ENCODE results near the gene BRD3OS.

The BRD3OS gene

GRCh38 chr9:134060546-134060945 is 35.3 kb downstream of the BRD3OS start:
- Mint-ChIP-seq H3K4me1 (peaks cover 82% of the 10 kb centered on the region), H3K4me3 (no peak overlapping the region), H3K27me3 (ENCODE audit: low read depth, poor library complexity) (peaks cover 6% of the 10 kb centered on the region), H3K9me3 (no peaks in the 10 kb centered on the region), H3K27ac (peak overlapping the region; percentile 72), H3K36me3 (ENCODE audit: low read depth) (peaks cover 4% of the 10 kb centered on the region)
- no peak for TF ChIP-seq CTCF (IDR thresholded peaks at IDR 0.05)
- no peak for DNase-seq

GRCh38 chr9:134061019-134061687 is 35.9 kb downstream of the BRD3OS start:
- Mint-ChIP-seq H3K9me3 (no peaks in the 10 kb centered on the region), H3K4me3 (no peak overlapping the region), H3K27me3 (ENCODE audit: low read depth, poor library complexity) (peaks cover 6% of the 10 kb centered on the region), H3K27ac (no peak overlapping the region), H3K4me1 (peaks cover 85% of the 10 kb centered on the region), H3K36me3 (ENCODE audit: low read depth) (peaks cover 4% of the 10 kb centered on the region)
- DNase-seq = no peak
- TF ChIP-seq CTCF (IDR thresholded peaks at IDR 0.05) = no peak

GRCh38 chr9:134061688-134062371 is 36.5 kb downstream of the BRD3OS start:
- H3K9me3 Mint-ChIP-seq = no peaks in the 10 kb centered on the region
- no peak overlapping the region for H3K27ac Mint-ChIP-seq
- H3K27me3 Mint-ChIP-seq (ENCODE audit: low read depth, poor library complexity) = peaks cover 6% of the 10 kb centered on the region
- peaks cover 84% of the 10 kb centered on the region for H3K4me1 Mint-ChIP-seq
- no peak for DNase-seq
- no peak for TF ChIP-seq CTCF (IDR thresholded peaks at IDR 0.05)
- H3K36me3 Mint-ChIP-seq (ENCODE audit: low read depth) = peaks cover 4% of the 10 kb centered on the region
- H3K4me3 Mint-ChIP-seq = no peak overlapping the region

GRCh38 chr9:134062461-134063087 is 37.3 kb downstream of the BRD3OS start:
- H3K27me3 Mint-ChIP-seq (ENCODE audit: low read depth, poor library complexity) = peaks cover 6% of the 10 kb centered on the region
- no peak overlapping the region for H3K4me3 Mint-ChIP-seq
- DNase-seq = no peak
- peaks cover 4% of the 10 kb centered on the region for H3K36me3 Mint-ChIP-seq (ENCODE audit: low read depth)
- no peak for TF ChIP-seq CTCF (IDR thresholded peaks at IDR 0.05)
- H3K9me3 Mint-ChIP-seq = no peaks in the 10 kb centered on the region
- H3K4me1 Mint-ChIP-seq = peaks cover 76% of the 10 kb centered on the region
- H3K27ac Mint-ChIP-seq = no peak overlapping the region

- Mint-ChIP-seq H3K27ac (peak overlapping the region; percentile 48), H3K4me3 (no peak overlapping the region), H3K4me1 (peaks cover 72% of the 10 kb centered on the region), H3K27me3 (ENCODE audit: low read depth, poor library complexity) (peaks cover 6% of the 10 kb centered on the region), H3K9me3 (no peaks in the 10 kb centered on the region), H3K36me3 (ENCODE audit: low read depth) (peaks cover 4% of the 10 kb centered on the region)
- no peak for DNase-seq
- TF ChIP-seq CTCF (IDR thresholded peaks at IDR 0.05) = no peak
Measured at GRCh38 chr9:134063088-134063570, 37.8 kb downstream of the BRD3OS start.

All from nephron progenitor cell (in vitro differentiated cells).